HG02642 (cell line): ENCODE data around the gene SPTLC3.
A peak's percentile ranks its signal among the peaks of the same experiment; 100 is the strongest.

Experiments used
- ATAC-seq: cut with Tn5 transposase; IDR thresholded peaks from one replicate; pipeline ENCODE4 v1.9.1; 2021; ENCODE audit warnings: mild to moderate bottlenecking; ENCODE audit not compliant: unreplicated experiment, poor library complexity

Gene SPTLC3

DNA sequence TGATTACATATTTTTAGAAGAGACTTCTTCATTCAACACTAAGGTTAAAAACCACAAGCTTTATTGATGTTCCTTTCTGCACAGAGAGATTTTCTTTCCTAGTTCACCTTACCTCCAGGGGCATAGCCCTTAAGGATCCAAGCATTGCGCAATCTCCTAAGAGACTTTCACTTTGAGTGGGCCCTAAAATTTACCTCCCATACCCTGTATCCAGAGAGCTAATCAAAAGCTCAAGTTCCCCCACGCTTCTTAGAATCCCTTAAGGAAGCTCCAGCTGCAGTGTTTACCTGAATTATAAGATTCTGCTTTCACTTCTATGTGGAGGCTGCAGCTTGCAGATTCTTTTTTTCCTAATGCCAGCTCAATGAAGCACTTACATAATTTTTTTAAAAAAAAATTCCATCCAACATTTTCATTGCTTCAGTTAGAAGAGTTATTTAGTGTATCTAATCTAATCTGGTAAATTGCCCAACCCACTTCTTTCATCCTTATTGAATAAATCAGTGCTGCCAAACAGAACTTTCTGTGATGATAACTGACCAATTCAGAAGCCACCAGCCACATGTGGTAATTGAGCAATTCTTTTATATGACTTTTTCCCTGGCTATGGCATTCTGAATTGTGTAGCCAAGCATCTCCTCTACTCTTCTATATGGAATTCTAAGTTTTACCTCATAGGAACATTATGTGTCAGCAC is 24.6 kb upstream of the SPTLC3 start:
- ATAC-seq = no peak

DNA sequence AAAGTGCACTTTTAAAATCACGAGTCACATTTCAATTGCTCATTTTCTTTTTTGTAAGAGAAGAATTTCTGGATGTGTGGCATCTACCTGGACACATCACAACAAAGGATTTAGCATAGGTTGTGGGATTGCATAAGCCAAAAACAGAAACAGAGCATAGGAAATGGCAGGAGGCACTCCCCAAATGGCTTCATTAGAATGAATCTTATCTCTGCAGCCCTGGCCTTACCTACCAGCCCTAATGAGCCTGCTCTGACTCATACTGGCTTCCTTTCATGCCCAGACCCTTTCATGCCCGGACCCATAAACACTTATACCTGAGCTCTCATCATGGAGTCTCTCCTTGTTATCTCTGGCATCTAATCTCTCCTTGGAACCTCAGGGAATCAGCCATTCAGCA is 23.9 kb upstream of the SPTLC3 start:
- no peak for ATAC-seq

DNA sequence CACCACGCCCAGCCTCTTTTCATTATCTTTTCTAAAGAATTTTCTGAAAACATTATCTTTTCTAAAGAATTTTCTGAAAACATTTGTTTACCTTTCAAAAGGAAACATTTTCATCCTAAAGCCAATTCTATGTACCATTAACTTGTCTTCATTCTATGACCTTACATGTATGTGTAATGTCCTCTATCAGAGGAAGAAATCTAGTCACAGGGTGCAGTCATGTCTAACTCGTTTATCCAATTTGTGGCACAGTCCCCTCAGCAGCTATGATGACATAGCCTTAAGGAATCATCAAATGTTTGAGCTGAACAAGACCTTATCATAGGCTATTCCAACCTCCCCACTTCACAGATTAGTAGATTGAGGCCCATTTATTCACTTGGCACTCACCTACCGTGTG is 21.5 kb upstream of the SPTLC3 start:
- no peak for ATAC-seq

DNA sequence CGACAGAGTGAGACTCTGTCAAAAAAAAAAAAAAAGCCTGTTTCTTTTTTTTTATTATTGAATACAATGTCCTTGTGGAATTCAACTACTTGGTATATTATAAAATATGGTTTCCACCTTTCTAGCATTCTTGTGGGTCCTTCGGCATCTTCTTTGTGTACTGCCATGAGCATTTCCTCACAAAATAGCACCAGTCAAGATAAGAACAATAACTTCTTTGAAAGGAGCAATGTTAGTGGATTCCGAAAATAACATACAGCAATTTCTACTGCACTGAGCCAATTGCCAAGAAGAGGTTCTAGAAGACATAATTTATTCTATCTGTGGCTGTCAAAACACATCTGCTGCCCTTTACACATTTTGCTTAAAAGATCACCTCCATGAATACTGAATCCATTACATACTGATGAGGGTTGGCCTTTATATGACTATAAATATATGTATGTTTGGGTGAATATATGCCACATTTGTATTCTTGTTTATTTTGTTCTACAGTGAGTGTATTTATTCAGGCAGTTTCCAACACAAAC is 19.1 kb upstream of the SPTLC3 start:
- no peak for ATAC-seq

DNA sequence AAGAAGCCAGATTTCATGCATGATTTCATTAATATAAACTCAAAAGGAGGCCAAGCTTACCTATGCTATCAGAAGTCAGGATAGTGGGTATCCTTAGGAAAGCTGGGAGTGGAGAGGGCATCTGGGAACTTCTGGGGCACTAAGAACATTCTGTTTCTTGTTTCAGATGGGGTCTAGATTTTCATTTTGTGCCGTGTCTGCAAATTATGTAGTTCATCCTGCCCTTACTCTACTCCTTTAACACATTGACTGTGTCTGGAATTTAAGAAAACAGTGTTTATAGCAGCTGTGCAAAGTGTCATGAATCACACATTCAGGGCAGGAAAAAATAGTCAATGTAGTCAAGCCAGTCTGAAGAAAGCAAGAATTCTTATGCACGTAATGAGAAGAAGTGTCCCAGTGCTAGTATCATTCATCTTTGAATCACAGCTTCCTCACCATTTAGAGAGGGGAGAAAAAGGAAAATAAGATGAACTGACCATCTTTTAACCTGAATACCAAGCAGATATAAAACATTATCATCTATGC is 11.6 kb upstream of the SPTLC3 start:
- ATAC-seq = no peak

DNA sequence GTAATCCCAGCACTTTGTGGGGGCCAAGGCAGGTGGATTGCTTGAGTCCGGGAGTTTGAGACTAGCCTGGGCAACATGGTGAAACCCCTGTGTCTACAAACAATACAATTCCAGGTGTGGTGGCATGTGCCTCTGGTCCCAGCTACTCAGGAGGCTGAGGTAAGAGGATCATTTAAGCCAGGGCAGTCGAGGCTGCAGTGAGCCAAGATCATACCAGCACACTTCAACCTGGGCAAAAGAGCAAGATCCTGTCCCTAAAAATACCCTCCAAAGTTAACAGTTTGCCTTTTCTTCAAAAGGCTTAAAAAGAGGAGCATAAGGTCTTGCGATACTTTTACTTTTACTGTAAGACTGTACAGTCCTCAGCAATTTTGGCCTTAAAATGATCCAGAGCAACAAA is 10.7 kb upstream of the SPTLC3 start:
- no peak for ATAC-seq

DNA sequence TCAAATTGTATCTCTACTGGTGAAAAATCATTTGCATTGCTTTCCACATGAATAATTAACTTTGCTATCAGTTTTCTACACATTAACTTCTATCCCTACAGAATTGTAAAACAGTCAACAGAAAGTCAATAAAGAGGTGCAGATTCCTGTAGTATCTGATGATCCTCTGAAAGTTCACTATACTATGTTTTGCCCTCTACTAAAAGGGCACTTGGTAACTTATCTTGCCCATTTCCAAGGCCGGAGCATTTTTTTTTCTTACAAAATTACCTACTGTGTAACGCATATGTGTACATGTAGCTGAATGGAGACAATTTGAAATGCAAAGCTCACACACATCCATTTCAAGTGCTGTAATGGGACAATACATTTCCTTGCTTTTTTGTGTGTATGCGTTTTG is 9.6 kb upstream of the SPTLC3 start:
- no peak for ATAC-seq

DNA sequence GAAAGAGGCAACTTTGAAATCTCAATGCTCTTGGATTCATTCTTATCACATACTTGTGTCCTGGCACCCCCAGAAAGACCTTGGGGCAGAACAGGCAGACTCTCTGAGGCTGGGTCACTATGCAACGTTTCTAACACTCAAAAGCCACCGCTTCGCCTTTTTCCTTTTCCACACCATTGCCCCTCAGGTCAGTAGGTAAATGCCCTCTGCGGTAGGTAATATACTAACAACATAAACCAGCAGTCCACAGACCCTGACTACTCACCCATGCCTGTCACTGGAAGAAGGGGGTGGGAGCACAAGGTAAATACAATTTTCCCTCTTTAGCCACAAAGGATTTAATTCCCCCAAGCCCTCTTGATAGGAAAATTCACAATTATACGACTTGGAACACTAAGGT is 6.5 kb upstream of the SPTLC3 start:
- ATAC-seq = no peak

DNA sequence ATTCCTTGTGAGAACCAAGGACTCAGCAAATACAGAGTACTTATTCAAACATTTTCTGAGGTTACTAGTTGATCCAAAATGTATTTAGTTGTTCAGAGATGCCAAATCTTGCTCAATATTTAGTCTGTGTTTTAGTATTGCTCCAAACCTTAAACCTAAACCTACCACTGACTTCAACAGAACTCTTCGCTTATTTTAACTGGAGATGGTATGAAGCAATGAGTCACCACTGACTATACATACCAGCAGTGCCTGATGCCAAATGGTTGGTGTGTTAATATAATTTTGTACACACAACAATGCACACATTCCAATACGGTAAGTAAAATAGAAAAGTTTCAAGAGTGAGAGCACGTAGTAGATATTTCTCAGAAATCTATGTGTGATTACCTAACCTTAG is 1.9 kb upstream of the SPTLC3 start:
- no peak for ATAC-seq

DNA sequence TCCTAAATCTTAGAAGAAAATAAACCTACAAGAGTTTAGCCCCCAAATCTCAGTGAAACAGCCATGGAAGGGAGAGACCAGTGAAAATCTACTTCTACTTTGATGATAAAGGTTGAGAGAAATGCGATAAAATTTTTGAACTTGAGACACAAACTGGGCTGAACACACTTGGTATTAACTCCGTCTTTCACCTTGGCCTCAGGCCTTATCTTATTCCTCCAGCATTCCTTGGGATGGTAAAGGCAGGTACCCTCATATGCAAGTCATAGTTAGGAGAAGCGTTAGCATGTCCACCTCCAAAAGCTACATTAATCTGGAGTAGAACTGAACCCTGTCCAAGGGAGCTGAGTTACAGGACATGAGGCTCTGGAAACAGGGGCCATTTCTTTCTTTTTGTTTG is 1.2 kb upstream of the SPTLC3 start:
- ATAC-seq = no peak

DNA sequence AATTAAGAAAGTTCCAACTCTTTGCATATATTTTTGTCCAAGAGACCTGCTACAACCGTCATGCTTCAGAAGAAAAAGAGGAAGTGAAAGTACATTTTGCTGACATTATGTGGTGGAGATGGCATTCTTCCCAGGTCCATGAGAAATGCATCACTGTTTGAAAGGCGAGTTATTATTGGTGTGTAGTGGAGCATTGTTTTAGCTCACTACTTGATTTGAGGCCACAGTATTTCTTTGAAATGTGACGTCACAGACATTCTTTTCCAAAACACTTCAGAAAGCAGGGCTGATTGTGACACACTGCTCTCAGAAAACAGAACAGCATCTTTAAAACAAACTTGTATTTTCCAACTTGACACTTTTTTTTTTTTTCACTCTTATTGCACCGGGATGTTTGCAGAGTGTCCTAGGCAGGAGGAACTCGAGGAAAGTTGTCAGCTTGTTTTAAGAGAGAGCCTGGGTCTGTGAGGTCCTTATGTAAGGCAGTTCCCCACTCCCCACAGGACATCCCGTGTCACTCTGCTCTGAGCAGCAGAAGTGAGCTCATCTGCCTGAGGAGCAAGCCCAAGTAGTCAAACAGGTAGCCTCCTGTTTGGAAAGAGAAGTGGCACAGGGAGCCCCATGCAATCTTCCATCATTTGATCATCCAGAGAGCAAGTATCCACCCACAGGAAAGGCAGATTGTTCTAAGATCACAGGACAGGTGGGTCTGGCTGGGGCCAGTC is 1.1 kb downstream of the SPTLC3 start:
- peak; percentile 97 for ATAC-seq

DNA sequence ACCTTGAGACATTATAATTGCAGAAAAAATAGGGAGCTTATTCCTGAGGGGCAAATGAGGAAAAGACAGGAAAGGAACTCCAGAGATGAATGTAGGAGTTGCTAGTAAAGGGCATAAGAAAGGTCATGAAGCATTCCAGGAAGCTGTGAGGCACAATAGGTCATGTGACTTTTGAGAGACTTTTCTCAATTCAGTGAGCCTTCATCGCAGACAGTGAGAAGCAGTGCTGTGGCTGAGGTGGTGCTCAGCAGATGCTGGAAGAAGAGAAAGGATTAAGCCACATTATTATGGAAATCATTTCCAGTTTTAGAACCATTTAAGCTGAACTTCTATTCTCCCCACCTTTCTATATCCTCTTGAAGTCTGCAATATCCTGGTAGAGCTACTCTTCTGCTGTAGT is 4.1 kb downstream of the SPTLC3 start:
- no peak for ATAC-seq

DNA sequence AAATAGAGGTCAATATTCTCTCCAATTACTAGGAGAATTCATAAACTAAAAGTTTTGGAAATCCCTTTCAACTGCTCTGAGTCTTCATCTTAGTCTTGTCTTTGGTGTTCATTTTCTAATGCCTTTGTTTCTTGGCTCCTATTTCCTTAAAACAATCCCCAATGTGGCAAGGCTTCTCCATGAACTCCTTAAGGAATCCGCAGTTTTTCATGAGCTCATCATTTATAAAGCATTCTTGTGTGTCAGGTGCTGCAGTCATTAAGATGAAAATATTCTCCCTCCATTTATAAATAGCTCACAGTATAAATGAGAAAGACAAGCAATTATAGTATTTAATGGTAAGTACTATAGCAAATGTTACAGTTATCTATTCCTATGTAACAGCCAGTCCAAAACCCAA is 4.6 kb downstream of the SPTLC3 start:
- no peak for ATAC-seq

DNA sequence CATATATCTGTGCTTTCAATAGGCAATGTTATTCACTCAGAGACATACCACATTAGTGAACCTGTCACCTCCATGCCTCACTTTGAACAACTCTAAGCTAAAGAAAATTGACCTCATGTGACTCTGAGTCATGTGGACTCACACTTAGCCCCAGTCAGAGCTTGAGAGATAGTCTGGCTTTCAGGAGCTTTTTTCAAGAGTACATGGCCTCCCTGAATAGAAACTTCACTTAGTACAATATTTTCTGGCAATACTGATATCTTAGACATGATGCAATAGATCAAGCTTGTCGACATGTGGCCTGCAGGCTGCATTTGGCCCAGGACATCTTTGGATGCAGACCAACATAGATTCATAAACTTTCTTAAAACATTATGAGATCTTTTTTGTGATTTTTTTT is 8.5 kb downstream of the SPTLC3 start:
- ATAC-seq = no peak

DNA sequence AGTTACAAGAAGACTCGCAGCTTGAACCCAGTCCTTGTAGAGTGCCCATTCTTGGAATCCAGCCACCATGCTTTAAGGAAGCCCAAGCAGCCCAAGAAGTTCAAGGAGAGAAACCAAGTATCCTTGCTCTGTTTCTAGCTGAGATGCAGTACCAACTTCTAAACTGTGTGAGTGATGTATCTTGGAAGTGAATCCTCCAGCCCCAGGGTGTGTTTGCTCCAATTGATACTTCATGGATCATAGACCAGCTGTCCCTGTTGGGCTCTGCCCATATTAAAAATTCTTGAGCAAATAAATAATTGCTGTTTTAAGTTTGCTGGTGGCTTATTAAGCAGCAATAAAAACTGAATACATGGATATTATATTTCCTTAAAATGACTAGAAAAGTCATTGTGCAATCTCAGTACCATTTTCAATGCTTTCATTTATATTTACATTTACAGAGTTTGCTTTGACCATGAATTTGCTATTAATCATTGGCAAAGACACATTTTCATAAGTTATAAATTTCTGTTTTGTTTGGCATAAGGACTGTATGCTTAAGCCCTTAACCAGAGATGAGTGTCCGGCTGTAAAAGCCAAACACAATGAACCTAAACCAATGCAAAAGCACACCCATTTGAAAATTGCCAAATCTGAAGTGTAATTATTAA is 9.2 kb downstream of the SPTLC3 start:
- no peak for ATAC-seq

DNA sequence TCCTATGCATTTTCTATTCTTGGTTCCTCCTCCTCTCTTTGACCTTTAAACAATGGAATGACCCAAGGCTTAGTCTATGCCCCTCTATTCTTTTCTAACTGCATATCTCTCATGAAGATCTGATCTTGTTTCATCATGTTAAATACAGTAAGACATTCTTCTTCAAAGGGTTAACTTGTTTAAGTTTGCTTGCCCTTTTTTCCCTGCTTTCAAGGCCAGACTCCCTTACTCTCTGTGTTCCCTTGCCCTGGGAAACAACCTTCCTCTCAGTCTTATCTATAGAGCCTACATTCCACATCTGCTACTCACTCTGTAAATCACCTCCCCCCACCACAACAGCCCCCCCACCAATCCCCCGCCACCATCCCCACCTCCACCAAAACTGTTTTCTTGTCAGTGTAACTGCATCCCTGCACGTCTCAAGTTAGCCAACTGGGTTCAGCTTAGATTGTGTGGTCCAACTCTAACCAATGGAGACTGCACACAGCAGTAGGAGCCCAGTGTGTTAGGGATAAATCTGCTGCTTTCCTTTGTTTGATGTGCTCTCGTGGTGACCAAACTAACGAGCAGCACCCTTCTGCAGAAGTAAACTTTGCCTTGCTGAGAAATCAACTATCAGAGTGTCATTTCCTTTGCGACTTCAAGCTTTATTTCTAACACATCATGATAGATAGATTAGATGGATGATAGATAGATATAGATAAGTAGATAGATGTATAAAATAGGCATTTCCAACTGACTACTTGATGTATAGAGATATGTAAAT is 12.6 kb downstream of the SPTLC3 start:
- no peak for ATAC-seq

DNA sequence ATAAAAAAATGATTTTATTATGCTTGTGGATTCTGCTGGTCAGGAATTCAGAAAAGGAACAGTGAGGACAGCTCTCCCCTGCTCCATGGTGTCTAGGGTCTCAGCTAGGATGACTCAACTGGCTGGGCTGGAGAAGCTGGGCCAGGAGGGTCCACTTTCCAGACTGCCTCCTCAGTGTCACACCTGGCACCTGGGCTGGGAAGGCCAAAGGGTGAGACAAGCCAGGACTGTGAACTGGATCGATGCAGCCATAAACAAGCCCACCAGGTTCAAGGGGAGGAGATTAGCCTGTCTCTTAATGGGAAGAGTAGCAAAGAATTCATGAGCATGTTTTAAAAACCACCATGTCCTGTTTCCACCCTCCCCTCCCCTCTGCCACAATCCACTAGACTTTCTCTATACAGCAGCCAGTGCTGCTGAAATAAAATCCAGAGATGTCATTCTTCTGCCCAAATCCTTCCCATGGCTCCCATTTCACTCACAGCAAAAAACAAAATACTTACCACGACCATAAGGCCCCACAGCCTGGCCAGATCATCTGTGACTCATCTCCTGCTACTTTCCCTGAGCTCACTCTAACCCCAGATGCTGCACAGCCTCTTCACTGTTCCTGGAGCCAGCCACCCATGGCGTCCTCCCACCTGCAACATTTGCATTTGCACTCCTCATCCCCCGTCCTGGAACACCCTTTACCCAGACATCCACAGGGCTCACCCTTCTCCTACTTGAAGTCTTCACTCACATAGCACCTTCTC is 13.8 kb downstream of the SPTLC3 start:
- ATAC-seq = no peak

DNA sequence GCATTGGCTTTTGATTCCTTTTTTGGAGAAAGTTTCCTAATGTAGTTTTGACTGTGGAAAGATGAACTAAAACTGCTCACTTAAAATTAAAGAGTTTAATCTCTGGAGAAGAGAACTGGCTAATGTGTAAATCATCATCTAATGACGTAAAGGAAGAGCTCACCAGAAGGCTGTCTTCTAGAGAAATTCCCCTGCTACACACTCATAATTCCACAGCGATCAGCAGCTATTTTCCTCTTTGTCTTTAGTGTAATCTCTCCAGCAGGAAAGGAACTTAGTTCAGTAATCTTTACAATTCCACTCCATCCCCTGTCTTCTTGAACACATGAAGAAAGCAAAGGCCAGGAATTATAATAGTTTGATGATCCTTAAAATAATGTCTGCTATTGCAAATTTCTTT is 15.8 kb downstream of the SPTLC3 start:
- no peak for ATAC-seq

DNA sequence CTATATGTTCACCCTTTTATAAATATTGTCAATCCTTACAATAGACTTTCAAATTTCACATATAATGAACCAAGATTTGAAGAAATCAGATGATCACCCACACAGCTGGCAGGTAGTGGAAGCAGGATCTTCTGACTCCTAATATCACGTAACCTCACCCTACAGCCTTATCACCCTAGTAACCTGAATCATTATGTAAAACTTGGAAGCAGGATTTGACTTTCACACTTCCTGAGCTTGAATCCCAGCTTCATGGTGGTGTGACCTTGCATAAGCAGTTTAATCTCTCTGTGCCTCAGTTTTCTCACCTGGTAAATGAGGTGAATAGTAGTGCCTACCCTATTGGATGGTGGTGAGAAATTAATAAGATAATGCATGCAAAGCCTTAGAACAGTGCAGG is 16.4 kb downstream of the SPTLC3 start:
- no peak for ATAC-seq

DNA sequence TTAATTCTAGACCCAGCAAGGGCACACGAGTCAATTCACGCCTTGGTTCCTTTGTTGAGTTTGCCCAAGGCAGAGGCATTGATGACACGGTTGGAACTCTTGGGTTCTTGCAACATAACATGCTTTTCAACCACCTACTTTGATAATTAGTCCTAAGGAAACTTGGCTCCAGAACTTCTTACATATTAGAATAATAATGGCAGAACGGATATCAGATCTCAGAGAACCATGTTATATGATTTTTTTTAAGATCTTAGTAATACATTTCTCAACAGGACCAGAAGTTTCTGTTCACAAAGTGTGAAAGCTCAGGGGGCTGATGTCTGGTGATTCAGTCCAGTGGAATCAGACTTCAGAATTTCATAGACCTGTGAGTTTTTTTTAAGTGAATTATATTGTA is 19.2 kb downstream of the SPTLC3 start:
- no peak for ATAC-seq
